ACC112 (cell line): ENCODE data around the gene ZNF618.

Source experiments
- H2AFZ ChIP-seq: fragments of 200-600 bp; sonication (generic); one replicate; pipeline ENCODE4 v1.6.0; 2017; ENCODE audit warnings: antibody characterized with exemption, low read length; ENCODE audit not compliant: unreplicated experiment
- H3K27ac ChIP-seq: fragments of 200-600 bp; sonication (generic); 2 replicates; pipeline ENCODE4 v1.5.1; 2014; ENCODE audit warnings: low read depth, mild to moderate bottlenecking, antibody characterized with exemption, low read length, moderate library complexity
- H3K27me3 ChIP-seq: fragments of 200-600 bp; sonication (generic); 2 replicates; pipeline ENCODE4 v1.6.1; 2014; ENCODE audit warnings: mild to moderate bottlenecking, antibody characterized with exemption, low read length, moderate library complexity, mixed read lengths; ENCODE audit not compliant: insufficient read depth
- H3K36me3 ChIP-seq: fragments of 200-600 bp; sonication (generic); 2 replicates; pipeline ENCODE4 v1.6.1; 2016; ENCODE audit warnings: mild to moderate bottlenecking, antibody characterized with exemption, low read length, moderate library complexity, mixed read lengths; ENCODE audit not compliant: insufficient read depth
- H3K4me1 ChIP-seq: fragments of 200-600 bp; sonication (generic); one replicate; pipeline ENCODE4 v1.6.1; 2016; ENCODE audit warnings: low read length, mixed read lengths; ENCODE audit not compliant: insufficient read depth, unreplicated experiment, control insufficient read depth
- H3K4me3 ChIP-seq: fragments of 200-600 bp; sonication (generic); 2 replicates; pipeline ENCODE4 v1.5.1; 2014; ENCODE audit warnings: mild to moderate bottlenecking, low read depth, low read length
- H3K79me2 ChIP-seq: fragments of 200-600 bp; sonication (generic); one replicate; pipeline ENCODE4 v1.6.0; 2016; ENCODE audit warnings: low read length; ENCODE audit not compliant: control insufficient read depth, unreplicated experiment, insufficient read depth

ZNF618 gene

DNA sequence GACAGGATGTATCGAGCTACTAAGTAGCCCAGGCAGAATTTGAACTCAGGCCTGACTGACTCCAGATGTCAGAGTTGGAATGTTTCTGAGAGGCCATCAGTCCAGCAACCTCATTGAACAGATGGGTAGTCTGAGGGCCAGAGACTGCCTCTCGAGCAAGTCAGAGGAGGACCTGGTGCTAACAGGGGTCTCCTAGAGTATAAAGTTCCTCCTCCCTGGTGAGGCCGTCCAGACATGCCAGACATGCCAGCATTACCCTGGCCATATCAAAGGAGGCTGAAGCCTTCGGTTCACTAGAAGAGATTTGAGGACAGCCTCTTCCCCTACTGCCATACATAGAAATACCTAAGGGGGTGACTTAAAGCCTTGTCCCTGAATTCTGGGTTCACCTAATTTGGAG is 81.2 kb downstream of the ZNF618 start:
- H3K27ac ChIP-seq, result peak overlapping the region; percentile 88
- no peaks in the 10 kb centered on the region for H3K27me3 ChIP-seq
- H2AFZ ChIP-seq, result peak overlapping the region; percentile 10
- peaks cover 10% of the 10 kb centered on the region for H3K79me2 ChIP-seq
- no peaks in the 10 kb centered on the region for H3K36me3 ChIP-seq
- peak overlapping the region; percentile 11; the same call in 1 of the 2 replicates for H3K4me3 ChIP-seq
- H3K4me1 ChIP-seq, result peaks cover 51% of the 10 kb centered on the region

DNA sequence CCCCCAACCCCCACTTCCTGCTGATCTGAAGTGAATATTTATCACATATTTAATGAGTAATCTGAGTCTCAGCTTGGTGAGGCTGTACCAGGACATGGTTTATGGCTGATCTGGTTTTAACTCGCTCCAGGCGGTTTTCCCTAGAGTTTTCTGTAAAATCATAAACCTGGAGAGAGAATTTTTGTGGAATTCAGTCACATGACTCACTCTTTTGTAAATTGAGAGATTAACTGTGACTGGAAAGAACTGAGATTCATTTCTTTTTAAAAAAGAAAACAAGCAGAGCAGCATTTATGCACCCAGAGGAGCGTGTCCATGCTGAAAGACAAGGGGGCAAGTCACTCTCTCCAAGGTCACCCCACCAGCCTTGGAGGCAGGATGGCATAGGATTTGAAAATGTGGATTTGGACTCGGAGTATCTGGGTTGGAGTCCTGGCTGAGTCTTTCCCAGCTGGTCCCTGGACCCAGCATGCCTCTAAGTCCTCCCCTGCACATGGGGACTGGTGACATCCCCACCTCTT is 81.8 kb downstream of the ZNF618 start:
- Histone ChIP-seq H3K27me3 (no peaks in the 10 kb centered on the region), H3K4me1 (peaks cover 48% of the 10 kb centered on the region), H3K4me3 (peak overlapping the region; percentile 22; the same call in 1 of the 2 replicates), H2AFZ (peak overlapping the region; percentile 10), H3K36me3 (no peaks in the 10 kb centered on the region), H3K79me2 (peaks cover 10% of the 10 kb centered on the region), H3K27ac (peak overlapping the region; percentile 88)

DNA sequence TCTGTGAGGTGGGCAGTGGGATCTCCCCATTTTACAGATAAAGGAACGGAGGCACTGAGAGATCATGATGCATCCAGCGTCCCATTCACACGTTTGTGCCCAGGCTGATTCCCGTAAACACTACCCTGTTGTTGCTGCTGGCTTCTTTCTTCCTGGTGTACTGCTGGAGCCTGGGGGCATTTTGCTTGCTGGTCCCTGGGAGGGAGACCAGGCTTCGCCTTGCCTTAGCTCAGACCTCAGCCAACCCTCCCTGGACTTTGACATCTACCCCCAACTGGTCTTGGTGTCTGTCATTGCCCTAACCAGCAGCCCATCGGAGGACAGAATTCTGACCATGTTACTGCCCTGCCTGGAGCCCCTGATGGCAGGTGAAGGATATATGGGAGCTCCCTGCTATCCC is 82.4 kb downstream of the ZNF618 start:
- H3K79me2 ChIP-seq, result peaks cover 10% of the 10 kb centered on the region
- H2AFZ ChIP-seq, result no peak overlapping the region
- no peaks in the 10 kb centered on the region for H3K36me3 ChIP-seq
- peak overlapping the region; percentile 88 for H3K27ac ChIP-seq
- H3K27me3 ChIP-seq, result no peaks in the 10 kb centered on the region
- H3K4me1 ChIP-seq, result peaks cover 41% of the 10 kb centered on the region
- H3K4me3 ChIP-seq, result no peak overlapping the region

GRCh38 chr9:113960768-113961167 is 84.7 kb downstream of the ZNF618 start:
- peaks cover 19% of the 10 kb centered on the region for H3K4me1 ChIP-seq
- H3K36me3 ChIP-seq, result no peaks in the 10 kb centered on the region

DNA sequence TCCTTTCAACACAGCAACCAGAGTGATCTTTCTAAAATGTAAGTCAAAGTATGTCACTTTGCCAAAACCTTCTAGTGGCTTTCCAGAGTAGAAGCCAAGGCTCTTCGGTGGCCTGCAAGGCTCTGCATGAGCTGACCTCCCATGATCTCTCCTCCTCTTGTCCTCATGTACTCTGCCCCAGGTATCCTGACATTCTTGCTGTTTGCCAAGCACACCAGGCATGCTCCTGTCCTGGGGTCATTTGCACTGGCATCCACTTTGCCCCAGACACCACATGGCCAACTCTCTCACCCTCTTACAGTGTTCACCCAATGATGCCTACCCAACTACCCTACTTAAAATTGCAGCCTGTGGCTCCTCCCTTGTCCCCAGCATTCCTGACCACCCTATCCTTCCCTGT is 86.3 kb downstream of the ZNF618 start:
- Histone ChIP-seq H2AFZ (no peak overlapping the region), H3K27ac (no peak overlapping the region), H3K4me1 (peaks cover 12% of the 10 kb centered on the region), H3K79me2 (peaks cover under 1% of the 10 kb centered on the region), H3K36me3 (no peaks in the 10 kb centered on the region), H3K4me3 (no peak overlapping the region), H3K27me3 (no peaks in the 10 kb centered on the region)

More at GRCh38 chr9:113960768-113961167, 84.7 kb downstream of the ZNF618 start:
- Histone ChIP-seq H3K4me3 (no peak overlapping the region), H3K27me3 (no peaks in the 10 kb centered on the region), H3K79me2 (peaks cover 7% of the 10 kb centered on the region), H2AFZ (no peak overlapping the region), H3K27ac (no peak overlapping the region)

GRCh38 chr9:113963017-113963620 is 87.0 kb downstream of the ZNF618 start:
- no peaks in the 10 kb centered on the region for H3K79me2 ChIP-seq
- no peak overlapping the region for H2AFZ ChIP-seq
- H3K36me3 ChIP-seq, result no peaks in the 10 kb centered on the region
- H3K27ac ChIP-seq, result no peak overlapping the region
- peaks cover 4% of the 10 kb centered on the region for H3K4me1 ChIP-seq
- no peaks in the 10 kb centered on the region for H3K27me3 ChIP-seq
- no peak overlapping the region for H3K4me3 ChIP-seq

DNA sequence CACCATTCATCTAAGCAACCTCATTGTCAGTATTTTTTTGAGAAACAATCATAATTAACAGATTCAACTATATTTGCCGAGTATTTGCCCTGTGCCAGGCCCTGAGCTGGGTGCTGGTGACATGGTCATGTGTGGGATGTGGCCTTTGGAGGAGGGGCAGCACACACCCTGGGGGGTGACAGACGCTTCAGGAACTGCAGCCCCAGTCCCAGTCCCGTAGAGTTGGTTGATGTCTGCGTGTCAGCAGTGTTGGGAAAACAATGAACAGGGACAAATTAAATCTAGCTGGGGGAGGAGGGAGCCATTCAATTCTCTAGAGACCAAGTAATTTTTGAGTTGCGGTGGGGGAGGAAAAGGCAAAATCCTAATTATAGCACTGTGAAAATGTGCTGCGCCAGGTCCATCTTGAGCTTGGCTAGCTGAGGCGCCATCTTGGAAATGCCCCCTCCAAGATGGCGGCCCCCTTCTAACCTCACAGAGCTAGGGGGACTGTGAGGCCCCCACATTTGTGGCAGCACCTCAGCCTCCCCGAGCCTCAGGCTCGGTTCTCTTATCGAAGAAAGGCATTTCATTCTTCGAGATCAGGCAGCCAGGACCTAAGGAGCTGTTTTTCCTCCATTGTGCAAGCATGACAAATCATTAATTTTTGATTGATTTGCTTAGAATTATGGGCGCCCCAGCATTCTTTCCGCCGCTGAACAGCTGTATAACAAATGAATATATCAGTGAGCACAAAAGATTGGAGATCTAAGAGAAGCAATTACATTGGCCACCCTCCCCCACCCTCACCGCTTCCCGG is 87.8 kb downstream of the ZNF618 start:
- no peak overlapping the region for H3K27ac ChIP-seq
- H3K4me1 ChIP-seq, result no peaks in the 10 kb centered on the region
- no peak overlapping the region for H3K4me3 ChIP-seq

DNA sequence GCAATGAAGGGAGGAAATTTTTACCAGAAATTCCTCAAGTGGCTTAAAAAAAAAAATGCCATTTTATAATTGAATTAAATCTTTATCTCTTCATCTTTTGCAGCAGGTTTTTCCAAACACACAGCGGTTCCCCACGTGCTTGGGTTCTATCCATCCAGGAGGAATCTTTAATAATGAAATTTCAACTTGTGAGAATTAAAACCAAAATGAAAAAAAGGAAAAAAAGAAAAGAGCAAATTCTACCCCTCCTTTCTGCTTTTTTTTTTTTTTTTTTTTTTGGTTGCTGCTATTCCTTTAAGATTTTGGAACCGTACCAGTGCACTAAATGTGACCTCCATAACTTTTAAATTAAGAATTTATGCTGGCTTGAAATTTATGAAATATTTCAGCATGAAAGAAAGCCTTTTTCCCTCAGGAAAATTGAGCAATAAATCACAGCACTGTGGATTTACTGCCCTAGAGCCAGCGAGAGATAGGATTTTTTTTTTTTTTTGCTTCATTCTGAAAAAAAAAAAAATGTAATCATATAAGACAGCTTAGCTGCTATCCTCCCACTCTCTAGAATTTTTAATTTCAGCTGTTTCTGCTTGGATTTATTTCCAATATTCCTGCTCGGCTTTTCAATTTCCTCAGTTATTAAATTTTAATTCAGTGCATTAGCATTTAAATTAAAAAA is 88.5 kb downstream of the ZNF618 start:
- Histone ChIP-seq H2AFZ (no peak overlapping the region), H3K27ac (no peak overlapping the region), H3K4me3 (no peak overlapping the region), H3K36me3 (no peaks in the 10 kb centered on the region), H3K4me1 (no peaks in the 10 kb centered on the region), H3K27me3 (no peaks in the 10 kb centered on the region), H3K79me2 (no peaks in the 10 kb centered on the region)

More for the DNA sequence above, 87.8 kb downstream of the ZNF618 start:
- H3K36me3 ChIP-seq, result no peaks in the 10 kb centered on the region
- H3K27me3 ChIP-seq, result no peaks in the 10 kb centered on the region
- H3K79me2 ChIP-seq, result no peaks in the 10 kb centered on the region
- H2AFZ ChIP-seq, result no peak overlapping the region

GRCh38 chr9:113966394-113966793 is 90.3 kb downstream of the ZNF618 start:
- Histone ChIP-seq H3K36me3 (no peaks in the 10 kb centered on the region), H3K27ac (no peak overlapping the region), H2AFZ (no peak overlapping the region), H3K4me1 (no peaks in the 10 kb centered on the region), H3K4me3 (no peak overlapping the region), H3K27me3 (no peaks in the 10 kb centered on the region), H3K79me2 (no peaks in the 10 kb centered on the region)

- no peaks in the 10 kb centered on the region for H3K4me1 ChIP-seq
- no peaks in the 10 kb centered on the region for H3K27me3 ChIP-seq
- H3K36me3 ChIP-seq, result no peaks in the 10 kb centered on the region
- no peak overlapping the region for H3K4me3 ChIP-seq
- H3K27ac ChIP-seq, result no peak overlapping the region
- no peaks in the 10 kb centered on the region for H3K79me2 ChIP-seq
- no peak overlapping the region for H2AFZ ChIP-seq
Observed at GRCh38 chr9:113967380-113967779, 91.3 kb downstream of the ZNF618 start.
